ENCODE measurements around the gene SLC25A21. TPM values are rescaled to one million over a fixed set of nuclear protein-coding genes. Genes with fewer than 3 reads are reported as not detected.

Gene SLC25A21
- total RNA-seq, 6 experiments from 2014 or later: 0.09 to 0.37 (median 0.18) TPM; not detected in 1

DNA sequence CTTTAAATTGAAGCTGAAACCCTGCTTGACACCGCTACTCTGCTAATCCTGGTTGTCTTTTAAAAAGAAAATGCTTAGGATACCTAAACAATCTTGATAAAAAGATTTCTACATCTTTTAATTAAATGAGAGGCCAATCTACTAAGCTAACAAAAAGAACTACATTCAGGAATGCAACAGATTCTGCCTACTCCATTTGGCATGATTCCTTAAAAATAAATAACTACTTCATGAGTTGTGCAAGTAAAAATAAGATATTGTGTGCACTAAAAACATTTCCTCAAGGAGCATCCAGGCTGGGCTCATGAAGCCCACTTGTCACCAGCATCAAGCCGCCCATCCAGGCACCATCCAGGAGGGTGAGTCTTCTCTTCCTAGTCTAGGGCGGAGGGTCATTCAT is 313.3 kb downstream of the SLC25A21 start:
- intact Hi-C loops (cut with DNase I): no loop called here
- Histone ChIP-seq H3K4me1 (no peaks in the 10 kb centered on the region), H3K27me3 (no peaks in the 10 kb centered on the region), H3K9me3 (no peaks in the 10 kb centered on the region), H3K27ac (no peak overlapping the region), H3K4me3 (no peak overlapping the region), H3K36me3 (no peaks in the 10 kb centered on the region)
- TF ChIP-seq POLR2A (IDR thresholded peaks at IDR 0.05): no peak
- TF ChIP-seq, protein P1, sequence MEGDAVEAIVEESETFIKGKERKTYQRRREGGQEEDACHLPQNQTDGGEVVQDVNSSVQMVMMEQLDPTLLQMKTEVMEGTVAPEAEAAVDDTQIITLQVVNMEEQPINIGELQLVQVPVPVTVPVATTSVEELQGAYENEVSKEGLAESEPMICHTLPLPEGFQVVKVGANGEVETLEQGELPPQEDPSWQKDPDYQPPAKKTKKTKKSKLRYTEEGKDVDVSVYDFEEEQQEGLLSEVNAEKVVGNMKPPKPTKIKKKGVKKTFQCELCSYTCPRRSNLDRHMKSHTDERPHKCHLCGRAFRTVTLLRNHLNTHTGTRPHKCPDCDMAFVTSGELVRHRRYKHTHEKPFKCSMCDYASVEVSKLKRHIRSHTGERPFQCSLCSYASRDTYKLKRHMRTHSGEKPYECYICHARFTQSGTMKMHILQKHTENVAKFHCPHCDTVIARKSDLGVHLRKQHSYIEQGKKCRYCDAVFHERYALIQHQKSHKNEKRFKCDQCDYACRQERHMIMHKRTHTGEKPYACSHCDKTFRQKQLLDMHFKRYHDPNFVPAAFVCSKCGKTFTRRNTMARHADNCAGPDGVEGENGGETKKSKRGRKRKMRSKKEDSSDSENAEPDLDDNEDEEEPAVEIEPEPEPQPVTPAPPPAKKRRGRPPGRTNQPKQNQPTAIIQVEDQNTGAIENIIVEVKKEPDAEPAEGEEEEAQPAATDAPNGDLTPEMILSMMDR (IDR thresholded peaks at IDR 0.05): no peak
- DNase-seq: no peak
- WGBS (ENCODE audit: insufficient coverage, low coverage, low lambda C conversion rate, missing lambda C conversion rate): 63% methylated on average over 1 of the region's 3 CpGs
- ATAC-seq: no peak

DNA sequence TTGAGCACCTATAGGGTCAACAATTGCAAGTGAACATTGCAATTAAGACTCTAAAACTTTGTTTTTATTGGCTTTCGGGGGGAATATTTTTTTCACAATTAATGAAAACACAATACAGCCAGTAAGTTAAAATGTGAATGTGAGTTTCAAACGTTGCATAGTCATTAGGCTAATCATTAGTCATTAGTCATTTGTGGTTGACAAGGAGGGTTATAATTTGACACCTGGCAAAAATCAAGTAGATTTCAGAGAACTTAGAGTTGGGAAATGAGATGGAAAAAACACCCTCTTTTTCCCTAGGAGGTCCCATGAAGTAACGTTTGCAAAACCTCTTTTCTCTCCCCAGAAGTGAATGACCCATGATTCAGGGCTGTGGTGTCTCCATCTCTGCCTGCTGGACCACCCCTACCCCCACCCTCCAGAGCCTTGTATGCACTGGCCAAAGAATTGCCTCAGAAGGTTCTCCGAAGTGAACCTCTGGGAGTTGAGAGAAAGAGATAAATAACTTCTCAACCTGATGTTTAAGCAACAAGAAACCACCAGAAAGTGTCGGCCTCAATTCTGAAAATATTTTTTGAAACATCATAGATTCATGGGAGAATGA is 314.5 kb downstream of the SLC25A21 start:
- H3K27me3 ChIP-seq: no peaks in the 10 kb centered on the region
- H3K27ac ChIP-seq: no peak overlapping the region
- no peak for ATAC-seq
- H3K4me3 ChIP-seq: no peak overlapping the region
- intact Hi-C loops (cut with DNase I): no loop called here
- H3K4me1 ChIP-seq: no peaks in the 10 kb centered on the region
- H3K36me3 ChIP-seq: no peaks in the 10 kb centered on the region
- 46% methylated on average over 5 of the region's 5 CpGs for WGBS (ENCODE audit: insufficient coverage, low coverage, low lambda C conversion rate, missing lambda C conversion rate)
- no peak for TF ChIP-seq POLR2A (IDR thresholded peaks at IDR 0.05)
- TF ChIP-seq, protein P1 (IDR thresholded peaks at IDR 0.05): no peak
- no peaks in the 10 kb centered on the region for H3K9me3 ChIP-seq
- DNase-seq: no peak

DNA sequence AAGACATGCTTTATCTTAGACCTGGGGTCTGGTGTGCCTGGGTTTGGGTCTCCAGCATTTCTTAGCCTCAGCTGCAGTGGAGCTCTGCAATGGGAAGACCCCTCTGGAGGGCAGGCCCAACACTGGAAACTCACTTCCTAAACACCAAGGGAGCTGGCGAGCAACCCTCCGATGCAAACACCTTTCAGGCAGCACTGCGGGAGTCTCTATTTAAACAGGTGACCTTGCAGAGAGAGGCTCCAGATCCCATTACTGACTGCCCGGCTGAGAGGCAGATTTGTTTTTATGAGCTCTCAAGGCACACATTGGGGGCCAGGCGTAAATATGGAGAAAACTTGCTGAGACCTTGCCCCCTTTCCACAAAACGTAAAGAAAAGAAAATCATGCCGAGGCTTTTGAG is 315.3 kb downstream of the SLC25A21 start:
- intact Hi-C loops (cut with DNase I): no loop called here
- ATAC-seq (no peak), DNase-seq (no peak)
- no peak for TF ChIP-seq POLR2A (IDR thresholded peaks at IDR 0.05)
- TF ChIP-seq, protein P1 (IDR thresholded peaks at IDR 0.05): no peak
- H3K36me3 ChIP-seq: no peaks in the 10 kb centered on the region
- 63% methylated on average over 7 of the region's 7 CpGs for WGBS (ENCODE audit: insufficient coverage, low coverage, low lambda C conversion rate, missing lambda C conversion rate)
- no peaks in the 10 kb centered on the region for H3K9me3 ChIP-seq
- no peak overlapping the region for H3K4me3 ChIP-seq
- no peaks in the 10 kb centered on the region for H3K27me3 ChIP-seq
- H3K4me1 ChIP-seq: no peaks in the 10 kb centered on the region
- H3K27ac ChIP-seq: no peak overlapping the region

GRCh38 chr14:36856095-36856878 is 316.1 kb downstream of the SLC25A21 start:
- Histone ChIP-seq H3K27me3 (no peaks in the 10 kb centered on the region), H3K27ac (no peak overlapping the region), H3K36me3 (no peaks in the 10 kb centered on the region), H3K4me1 (no peaks in the 10 kb centered on the region), H3K9me3 (no peaks in the 10 kb centered on the region), H3K4me3 (no peak overlapping the region)
- no peak for TF ChIP-seq POLR2A (IDR thresholded peaks at IDR 0.05)
- TF ChIP-seq, protein P1 (IDR thresholded peaks at IDR 0.05): no peak
- intact Hi-C loops (cut with DNase I): no loop called here
- no peak for ATAC-seq
- no peak for DNase-seq
- WGBS (ENCODE audit: insufficient coverage, low coverage, low lambda C conversion rate, missing lambda C conversion rate): 51% methylated on average over 13 of the region's 15 CpGs
